Pancreas (tissue), 10 donors: Measurements from ENCODE around the gene PIP5K1C. TPM values are rescaled to one million over a fixed set of nuclear protein-coding genes. Genes with fewer than 3 reads are reported as not detected.

Experiments used
- ATAC-seq, 4 donors: fragments of 200-7000 bp; cut with Tn5 transposase; one replicate each; pipeline versions ENCODE4 v1.8.0 to v1.9.1; 2020; ENCODE audit warnings: mild to moderate bottlenecking in 4 of 4, moderate library complexity in 4 of 4
- DNase-seq, 6 donors: peaks; one replicate each; pipeline ENCODE4 v3.0.0-alpha.2; 2020
- FAIRE-seq: peaks from 2 replicates; lab custom pipeline; 2012; peaks lifted over from hg19 to GRCh38; lab: Jason Lieb, UNC
- H3K27ac ChIP-seq, 4 donors: fragments of 200-600 bp; sonication (generic); 1 replicate in 3 of 4; 2 replicates in 1 of 4; pipeline versions ENCODE4 v1.5.0 to v1.8.0; 2020
- H3K27me3 ChIP-seq, 4 donors: fragments of 200-600 bp; one replicate each; pipeline ENCODE4 v1.8.0; 2021
- H3K36me3 ChIP-seq, 3 donors: fragments of 200-600 bp; sonication (generic) in 1 of 3; one replicate each; pipeline versions ENCODE4 v1.5.0 to v1.8.0; 2020 to 2021
- H3K4me1 ChIP-seq, 3 donors: fragments of 200-600 bp; one replicate each; pipeline ENCODE4 v1.8.0; 2021
- H3K4me3 ChIP-seq, 4 donors: fragments of 200-600 bp; sonication (generic) in 2 of 4; one replicate each; pipeline versions ENCODE4 v1.5.0 to v1.8.0; 2020 to 2021
- H3K9me3 ChIP-seq, 4 donors: fragments of 200-600 bp; one replicate each; pipeline ENCODE4 v1.8.0; 2021
- WGBS, 2 donors: extraction: QIAGEN DNeasy Blood & Tissue Kit; methylation state at CpG; one replicate each; pipeline ENCODE4 v1.1.7; 2013; 5-methylcytosine and 5-hydroxymethylcytosine counted together
- intact Hi-C, 3 donors: fragments of 100-400 bp; cut with DNase I; formaldehyde crosslinking; loops; one replicate each; pipeline versions ENCODE4 v1.11.1 to v1.14.2; 2022
- polyA plus RNA-seq, 2 donors: library from polyadenylated mRNA; stranded (reverse); fragments of 200-250 nt; gene quantifications; one replicate each; pipeline ENCODE4 v1.2.3, GENCODE V29; 2013
- total RNA-seq, 6 donors: library from RNA; stranded (reverse); fragmentation: NEBNext Ultra II Directional in 4 of 6; extraction: Animal tissue kit (Norgen Biotek cat#: 25700) in 4 of 6; gene quantifications; one replicate each; pipeline versions ENCODE4 v1.2.1 to v1.2.4, GENCODE V29; 2021 to 2023
- TF ChIP-seq, protein P1 (sequence below), 4 donors: fragments of 200-600 bp; sonication (generic) in 3 of 4; IDR thresholded peaks; one replicate each; pipeline versions ENCODE4 v1.5.0 to v1.8.0; 2021; ENCODE audit warnings: antibody characterized with exemption in 4 of 4
- donor health status: healthy with polysubstance abuse.
- donor health status: DM: no; HTN: no; CAD: no; lungs with moderate emphysema.
- donor health status: DM: no; HTN: no; CAD: no.
- donor health status: control.
- donor health status: control.
- donor health status: Bipolar disorder and iron deficiency.
- donor health status: DM: yes; HTN: yes; CAD: no.
- donor health status: DM: no; HTN: no; CAD: no.
- donor health status: DM: no; HTN: no; CAD: no.
- donor health status: DM: yes; HTN: yes; CAD: no.

PIP5K1C gene
- total and polyA plus RNA-seq, 8 donors = 12.9 to 24.8 (median 14.9) TPM

DNA sequence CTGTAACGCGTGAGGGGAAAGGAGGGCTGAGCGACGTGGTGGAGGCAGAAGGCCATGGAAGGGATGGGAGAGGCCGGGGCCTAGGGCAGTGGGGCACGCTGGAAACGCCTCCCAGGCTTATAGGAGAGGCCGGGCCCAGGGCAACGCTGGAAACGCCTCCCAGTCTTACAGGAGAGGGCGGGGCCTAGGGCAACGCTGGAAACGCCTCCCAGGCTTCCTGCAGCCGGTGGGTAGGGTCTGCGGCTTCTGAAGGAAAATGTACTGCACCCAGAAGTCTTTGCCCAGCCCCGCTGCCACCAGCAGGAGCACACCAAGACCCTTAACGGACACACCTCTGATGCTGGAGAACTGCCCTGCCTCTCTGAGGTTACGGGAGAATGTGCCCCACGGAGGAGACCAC, 82.8 kb downstream of the PIP5K1C start:
- ATAC-seq (no peak), FAIRE-seq (no peak), DNase-seq (peak in 2 of 6 donors; percentile 49 to 52)
- Histone ChIP-seq H3K27me3 (no peaks in the 10 kb centered on the region), H3K36me3 (peaks cover 0 to 6% (median 0%) of the 10 kb centered on the region in 3 donors), H3K4me1 (no peaks in the 10 kb centered on the region), H3K27ac (no peak overlapping the region), H3K9me3 (no peaks in the 10 kb centered on the region), H3K4me3 (no peak overlapping the region)
- WGBS, 2 donors = 81 to 86% methylated on average over 19 of the region's 19 CpGs
- TF ChIP-seq, protein P1, sequence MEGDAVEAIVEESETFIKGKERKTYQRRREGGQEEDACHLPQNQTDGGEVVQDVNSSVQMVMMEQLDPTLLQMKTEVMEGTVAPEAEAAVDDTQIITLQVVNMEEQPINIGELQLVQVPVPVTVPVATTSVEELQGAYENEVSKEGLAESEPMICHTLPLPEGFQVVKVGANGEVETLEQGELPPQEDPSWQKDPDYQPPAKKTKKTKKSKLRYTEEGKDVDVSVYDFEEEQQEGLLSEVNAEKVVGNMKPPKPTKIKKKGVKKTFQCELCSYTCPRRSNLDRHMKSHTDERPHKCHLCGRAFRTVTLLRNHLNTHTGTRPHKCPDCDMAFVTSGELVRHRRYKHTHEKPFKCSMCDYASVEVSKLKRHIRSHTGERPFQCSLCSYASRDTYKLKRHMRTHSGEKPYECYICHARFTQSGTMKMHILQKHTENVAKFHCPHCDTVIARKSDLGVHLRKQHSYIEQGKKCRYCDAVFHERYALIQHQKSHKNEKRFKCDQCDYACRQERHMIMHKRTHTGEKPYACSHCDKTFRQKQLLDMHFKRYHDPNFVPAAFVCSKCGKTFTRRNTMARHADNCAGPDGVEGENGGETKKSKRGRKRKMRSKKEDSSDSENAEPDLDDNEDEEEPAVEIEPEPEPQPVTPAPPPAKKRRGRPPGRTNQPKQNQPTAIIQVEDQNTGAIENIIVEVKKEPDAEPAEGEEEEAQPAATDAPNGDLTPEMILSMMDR (IDR thresholded peaks at IDR 0.05) = no peak
- intact Hi-C loops = loop anchor here in 1 of 3 donors (10.0 kb wide), 1 partner anchor 303 kb away; no protein-coding TSS in a partner anchor

DNA sequence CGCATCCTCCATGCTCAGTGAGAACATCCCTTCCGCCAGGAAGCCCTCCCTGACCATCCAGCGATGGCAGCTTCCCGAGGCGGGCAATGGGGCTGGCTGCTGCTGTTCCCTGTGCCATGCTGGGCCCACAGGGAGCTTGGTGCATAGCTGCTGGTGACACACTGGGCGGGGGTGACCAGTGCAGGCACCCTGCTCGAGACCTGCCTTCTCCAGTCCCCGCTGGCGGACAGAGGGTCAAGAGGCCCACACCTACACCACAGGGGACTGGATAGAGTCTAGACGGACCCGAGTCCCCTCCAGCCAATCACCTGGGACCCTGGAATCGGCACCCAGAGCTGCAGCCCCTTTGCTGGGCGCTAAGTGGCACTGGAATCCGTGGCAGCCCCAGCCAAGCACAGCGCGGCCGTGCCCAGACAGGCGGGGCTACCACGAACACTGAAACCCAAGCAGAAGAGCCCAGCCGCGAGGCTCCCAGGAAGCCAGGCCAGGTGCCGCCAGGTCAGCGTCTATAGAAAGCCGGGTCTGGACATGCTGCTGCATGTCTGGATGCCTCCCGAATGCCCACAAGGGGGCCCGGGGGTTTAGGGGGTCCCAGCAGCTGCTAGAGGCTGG, 84.6 kb downstream of the PIP5K1C start:
- Histone ChIP-seq H3K27me3 (no peaks in the 10 kb centered on the region), H3K36me3 (peaks cover 0 to 13% (median 12%) of the 10 kb centered on the region in 3 donors), H3K4me1 (no peaks in the 10 kb centered on the region), H3K4me3 (no peak overlapping the region), H3K9me3 (no peaks in the 10 kb centered on the region), H3K27ac (no peak overlapping the region)
- ATAC-seq = no peak
- FAIRE-seq = no peak
- peak in 1 of 6 donors; percentile 73 for DNase-seq
- TF ChIP-seq, protein P1 (IDR thresholded peaks at IDR 0.05) = no peak
- WGBS, 2 donors = 92 to 93% methylated on average over 26 of the region's 26 CpGs
- intact Hi-C loops = loop anchor here in 1 of 3 donors (10.0 kb wide), 1 partner anchor 301 kb away; no protein-coding TSS in a partner anchor

DNA sequence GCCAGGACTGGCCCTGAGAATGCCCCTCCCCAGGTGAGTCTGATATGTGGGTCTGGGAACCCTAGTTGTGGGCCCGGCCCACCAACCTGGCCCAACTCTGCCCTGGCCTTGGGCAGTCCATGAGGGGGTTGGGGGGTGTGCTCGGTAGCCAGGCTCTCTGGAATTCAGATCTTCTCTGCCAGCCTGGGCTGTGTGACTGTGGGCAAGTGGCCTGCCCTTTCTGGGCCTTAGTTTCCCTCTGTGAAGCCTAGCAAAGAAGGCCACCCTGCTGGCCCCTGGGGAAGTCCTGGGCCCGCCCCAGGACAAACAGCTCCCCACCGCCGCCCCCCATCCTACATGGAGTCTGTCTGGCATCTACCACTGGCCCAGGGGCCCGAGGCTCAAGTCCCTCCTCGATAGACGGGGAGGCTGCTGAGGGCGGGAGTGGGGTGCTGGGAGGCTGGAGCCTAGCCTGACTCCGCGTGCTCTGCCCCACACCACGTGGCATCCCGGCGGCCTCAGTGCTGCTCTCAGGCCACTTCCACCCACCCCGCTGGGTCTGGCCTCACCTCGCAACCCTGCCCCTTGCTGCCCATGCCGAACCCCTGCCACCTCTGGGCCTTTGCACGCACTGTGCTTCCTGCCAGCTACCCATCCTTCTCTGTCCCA, 85.3 kb downstream of the PIP5K1C start:
- no peaks in the 10 kb centered on the region for H3K27me3 ChIP-seq
- no peak overlapping the region for H3K27ac ChIP-seq
- 89 to 95% methylated on average over 18 of the region's 18 CpGs for WGBS, 2 donors
- FAIRE-seq (no peak), DNase-seq (peak in 1 of 6 donors; percentile 65), ATAC-seq (no peak)
- intact Hi-C loops = loop anchor here in 1 of 3 donors (10.0 kb wide), 1 partner anchor 300 kb away; no protein-coding TSS in a partner anchor
- H3K4me1 ChIP-seq = no peaks in the 10 kb centered on the region
- H3K36me3 ChIP-seq = peaks cover 0 to 13% (median 12%) of the 10 kb centered on the region in 3 donors
- no peak overlapping the region for H3K4me3 ChIP-seq
- TF ChIP-seq, protein P1 (IDR thresholded peaks at IDR 0.05) = no peak
- no peaks in the 10 kb centered on the region for H3K9me3 ChIP-seq

DNA sequence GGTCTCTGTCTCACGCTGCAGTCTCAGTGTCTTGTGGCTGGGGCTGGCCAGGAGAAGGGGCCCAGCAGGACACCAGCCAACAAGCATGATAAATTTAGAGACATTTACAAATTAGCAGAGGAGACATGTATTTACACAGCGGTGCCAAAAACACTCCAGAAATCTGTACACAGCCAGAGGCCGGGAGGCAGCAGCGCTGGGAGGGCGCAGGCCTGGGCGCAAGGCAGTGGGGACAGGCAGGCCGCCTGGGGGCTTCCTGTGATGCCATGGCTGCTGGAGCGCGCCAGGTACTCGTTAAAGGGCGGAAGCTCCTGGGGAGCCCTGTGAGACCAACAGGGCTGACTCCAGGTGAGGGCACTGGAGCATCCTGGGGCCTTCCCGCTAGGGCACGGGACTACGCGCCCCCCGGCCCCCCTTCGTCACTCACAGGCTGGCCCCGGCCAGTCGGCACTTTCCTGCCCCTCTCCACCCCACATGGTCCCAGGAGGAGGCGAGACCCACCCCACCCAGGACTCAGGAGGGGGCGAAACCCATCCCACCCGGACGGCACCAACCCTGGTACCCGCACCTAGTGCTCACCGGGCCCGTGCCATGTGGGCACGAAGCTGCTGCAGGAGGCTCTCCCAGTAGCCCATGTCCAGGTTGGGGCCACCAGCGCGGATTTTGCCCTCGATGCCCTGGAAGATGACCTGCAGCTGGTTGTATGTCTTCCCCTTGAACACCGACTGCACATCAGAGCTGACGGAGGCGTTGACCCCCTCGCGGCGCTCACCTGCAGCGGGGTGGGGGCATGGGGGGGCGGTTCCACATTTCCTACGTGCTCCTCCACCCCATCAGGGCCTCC, 86.2 kb downstream of the PIP5K1C start:
- H3K27ac ChIP-seq = no peak overlapping the region
- DNase-seq (peak in 2 of 6 donors; percentile 35 to 76), FAIRE-seq (no peak), ATAC-seq (no peak)
- intact Hi-C loops = loop anchor here in 1 of 3 donors (10.0 kb wide), 1 partner anchor 299 kb away; no protein-coding TSS in a partner anchor
- 91% methylated on average over 39 of the region's 39 CpGs for WGBS, 2 donors
- TF ChIP-seq, protein P1 (IDR thresholded peaks at IDR 0.05) = no peak
- no peak overlapping the region for H3K4me3 ChIP-seq
- peaks cover 0 to 13% (median 12%) of the 10 kb centered on the region in 3 donors for H3K36me3 ChIP-seq
- H3K9me3 ChIP-seq = no peaks in the 10 kb centered on the region
- no peaks in the 10 kb centered on the region for H3K27me3 ChIP-seq
- H3K4me1 ChIP-seq = no peaks in the 10 kb centered on the region
